ENCODE measurements around the gene ZNF57.

- TF ChIP-seq CTCF (IDR thresholded peaks at IDR 0.05), result no peak
- no peak for TF ChIP-seq EP300 (IDR thresholded peaks at IDR 0.05; ENCODE audit: borderline replicate concordance in 1 of 2, low read depth in 1 of 2, low read length in 1 of 2)
- TF ChIP-seq RCOR1 (IDR thresholded peaks at IDR 0.05; ENCODE audit: low read length), result no peak
- no peak for TF ChIP-seq POLR2AphosphoS5 (IDR thresholded peaks at IDR 0.05; ENCODE audit: low read depth, low read length)
- no peak for TF ChIP-seq FOSL2 (IDR thresholded peaks at IDR 0.05; ENCODE audit: borderline replicate concordance, low read depth)
- no peak for TF ChIP-seq SIN3A (IDR thresholded peaks at IDR 0.05; ENCODE audit: borderline replicate concordance, low read depth, low read length)
- no peak for TF ChIP-seq MXI1 (IDR thresholded peaks at IDR 0.05; ENCODE audit: low read depth, low read length)
- TF ChIP-seq CHD2 (IDR thresholded peaks at IDR 0.05; ENCODE audit: low read length, partially characterized antibody), result no peak
- TF ChIP-seq TAF1 (IDR thresholded peaks at IDR 0.05; ENCODE audit: borderline replicate concordance, low read depth, low read length), result no peak
- TF ChIP-seq, protein P1, sequence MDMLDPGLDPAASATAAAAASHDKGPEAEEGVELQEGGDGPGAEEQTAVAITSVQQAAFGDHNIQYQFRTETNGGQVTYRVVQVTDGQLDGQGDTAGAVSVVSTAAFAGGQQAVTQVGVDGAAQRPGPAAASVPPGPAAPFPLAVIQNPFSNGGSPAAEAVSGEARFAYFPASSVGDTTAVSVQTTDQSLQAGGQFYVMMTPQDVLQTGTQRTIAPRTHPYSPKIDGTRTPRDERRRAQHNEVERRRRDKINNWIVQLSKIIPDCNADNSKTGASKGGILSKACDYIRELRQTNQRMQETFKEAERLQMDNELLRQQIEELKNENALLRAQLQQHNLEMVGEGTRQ (IDR thresholded peaks at IDR 0.05; ENCODE audit: borderline replicate concordance, low read depth, low read length), result no peak
- no peak for TF ChIP-seq RFX5 (IDR thresholded peaks at IDR 0.05; ENCODE audit: low read length)
These were observed 26.3 kb downstream of the ZNF57 start for GRCh38 chr19:2927032-2927430.

All from SK-N-SH (cell line).